Lower leg skin (tissue), 3 donors: ENCODE results near the gene RITA1.

Experiments used
- CTCF ChIP-seq, 3 donors: fragments of 450-650 bp; IDR thresholded peaks; one replicate each; pipeline ENCODE4 v1.5.1; 2016; ENCODE audit warnings: antibody characterized with exemption in 3 of 3, mild to moderate bottlenecking in 3 of 3, moderate library complexity in 2 of 3
- POLR2A ChIP-seq, 2 donors: fragments of 450-650 bp; IDR thresholded peaks; one replicate each; pipeline ENCODE4 v1.6.1; 2016 to 2017; ENCODE audit warnings: antibody characterized with exemption in 2 of 2, mild to moderate bottlenecking in 1 of 2, moderate library complexity in 1 of 2

- no peak for TF ChIP-seq CTCF (IDR thresholded peaks at IDR 0.05)
- TF ChIP-seq POLR2A (IDR thresholded peaks at IDR 0.05) = no peak
Measured at GRCh38 chr12:113159937-113160336, 25.6 kb upstream of the RITA1 start.
